Measurements from ENCODE around the gene ZNRF3. TPM values are rescaled to one million over a fixed set of nuclear protein-coding genes. Genes with fewer than 3 reads are reported as not detected.
"Not testable (repeated sequence)": the region's sequence is repeated elsewhere in the genome, so short reads cannot be mapped to it uniquely, and the experiment has no call there.

The ZNRF3 gene
- 2.6 and 3.2 TPM in 2 replicates for total RNA-seq

DNA sequence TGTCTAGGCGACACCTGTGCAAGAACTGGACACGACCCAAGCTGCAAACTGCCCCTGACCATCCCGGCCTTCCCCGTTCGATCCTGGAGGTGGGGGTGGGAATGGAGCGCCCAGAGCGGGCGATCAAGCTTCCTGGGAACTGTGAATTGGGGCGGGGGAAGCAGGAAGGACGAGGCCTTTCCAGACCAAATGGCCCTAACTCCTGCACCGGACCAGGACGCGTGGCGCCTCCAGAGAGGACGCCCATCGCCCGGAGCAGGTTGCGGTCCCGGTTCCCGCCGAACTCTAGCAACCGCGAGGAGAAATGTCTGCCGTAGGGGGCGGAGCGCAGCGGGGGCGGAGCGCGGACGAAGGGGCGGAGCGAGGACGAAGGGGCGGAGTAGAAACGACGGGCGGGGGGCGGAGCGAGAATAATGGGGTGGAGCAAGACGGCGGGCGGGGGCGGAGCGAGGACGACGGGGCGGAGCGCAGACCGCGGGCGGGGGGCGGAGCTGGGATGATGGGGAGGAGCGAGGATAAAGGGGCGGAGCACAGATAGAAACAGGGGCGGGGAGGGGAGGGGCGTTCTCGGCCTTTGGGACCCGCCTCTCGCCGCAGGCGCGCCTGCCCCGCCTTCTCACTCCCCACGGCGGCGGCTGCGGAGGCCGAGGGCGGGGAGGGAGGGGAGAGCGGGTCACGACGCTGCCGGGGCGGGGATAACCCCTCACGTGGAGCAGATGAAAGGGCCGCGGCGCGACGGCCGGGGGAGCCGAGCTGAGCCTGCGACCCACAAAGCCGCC lies at the start of gene ZNRF3:
TSS of gene ZNRF3 (plus strand) at position 695 of the 779 bp plus-strand sequence. CDS start 195 bp downstream, outside the sequence.
- peak; percentile 96 for DNase-seq

GRCh38 chr22:28835630-28836189 lies 47.7 kb upstream of the ZNRF3 start:
- DNase-seq, result no peak

DNA sequence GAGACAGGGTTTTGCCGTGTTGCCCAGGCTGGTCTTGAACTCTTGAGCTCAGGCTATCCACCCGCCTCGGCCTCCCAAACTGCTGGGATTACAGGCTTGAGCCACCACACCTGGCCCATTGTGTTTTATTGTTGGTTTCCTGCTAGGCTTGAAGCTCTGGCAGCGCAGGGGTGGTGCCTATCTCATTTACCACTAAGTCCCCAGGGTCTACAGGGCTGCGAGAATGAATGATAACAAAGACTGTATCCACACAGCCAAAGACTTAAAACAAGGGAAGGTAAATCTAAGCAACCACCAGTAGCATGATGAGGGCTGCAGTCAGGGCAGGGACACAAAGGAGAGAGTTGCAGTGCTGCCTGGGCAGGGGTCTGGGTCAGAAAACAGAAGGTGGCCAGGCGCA lies 45.7 kb upstream of the ZNRF3 start:
- no peak for DNase-seq

DNA sequence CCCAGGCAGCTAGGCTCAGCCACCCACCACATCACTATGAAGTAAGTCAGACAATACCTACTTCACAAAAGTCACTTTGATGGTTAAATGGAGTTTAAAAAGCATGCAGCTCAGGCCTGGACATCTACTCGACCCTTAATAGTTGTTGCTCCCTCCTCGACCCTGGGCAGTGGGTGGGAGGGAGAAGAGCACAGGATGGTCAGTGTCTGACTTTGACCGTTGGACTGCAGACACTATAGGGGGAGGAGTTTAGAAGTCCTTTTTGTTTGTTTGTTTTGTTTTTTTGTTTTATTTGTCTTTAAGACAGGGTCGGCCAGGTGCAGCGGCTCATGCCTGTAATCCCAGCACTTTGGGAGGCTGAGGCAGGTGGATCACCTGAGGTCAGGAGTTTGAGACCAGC lies 44.4 kb upstream of the ZNRF3 start:
- DNase-seq, result no peak

DNA sequence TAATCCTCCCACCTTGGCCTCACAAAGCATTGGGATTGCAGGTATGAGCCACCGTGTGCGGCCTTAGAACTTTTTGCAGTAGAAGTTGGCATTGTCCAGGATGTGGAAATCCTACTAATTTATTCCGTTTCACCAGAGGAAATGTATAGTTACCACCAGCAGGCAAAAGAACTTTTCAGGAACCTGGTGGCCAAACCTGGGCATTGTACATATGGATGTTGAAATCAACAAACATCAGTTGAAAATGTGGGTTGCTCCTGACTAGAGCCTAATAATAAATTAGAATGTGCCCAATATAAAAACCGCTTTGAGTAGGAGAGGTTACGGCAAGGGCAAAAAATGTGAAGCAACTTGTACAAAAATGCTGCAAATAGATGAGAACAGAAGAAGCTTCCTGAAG lies 42.3 kb upstream of the ZNRF3 start:
- DNase-seq, result no peak

DNA sequence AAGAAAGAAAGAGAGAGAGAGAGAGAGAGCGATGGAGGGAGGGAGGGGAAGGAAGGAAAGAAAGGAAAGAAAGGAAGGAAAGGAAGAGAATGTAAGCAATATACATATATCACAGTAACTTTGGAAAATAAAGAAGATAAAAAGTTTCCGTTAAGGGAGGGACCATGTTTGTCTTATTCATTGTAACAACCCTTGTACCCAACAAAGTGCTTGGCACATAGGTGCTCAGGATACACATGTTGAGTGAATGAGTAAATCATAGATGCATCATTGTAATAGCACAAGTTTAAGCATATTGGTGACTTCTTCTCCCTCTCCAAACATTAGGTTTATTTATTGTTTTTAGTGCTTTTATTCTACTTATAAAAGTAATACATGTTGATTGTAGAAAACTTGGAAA lies 39.7 kb upstream of the ZNRF3 start:
- DNase-seq, result no peak

GRCh38 chr22:28844277-28844676 lies 39.1 kb upstream of the ZNRF3 start:
- DNase-seq, result not testable (repeated sequence)

GRCh38 chr22:28846994-28847393 lies 36.4 kb upstream of the ZNRF3 start:
- no peak for DNase-seq

GRCh38 chr22:28855355-28856094 lies 27.8 kb upstream of the ZNRF3 start:
- DNase-seq, result peak; percentile 88

- DNase-seq, result no peak
Measured at GRCh38 chr22:28856095-28856455, 27.3 kb upstream of the ZNRF3 start.

GRCh38 chr22:28857288-28857687 lies 26.1 kb upstream of the ZNRF3 start:
- no peak for DNase-seq

DNA sequence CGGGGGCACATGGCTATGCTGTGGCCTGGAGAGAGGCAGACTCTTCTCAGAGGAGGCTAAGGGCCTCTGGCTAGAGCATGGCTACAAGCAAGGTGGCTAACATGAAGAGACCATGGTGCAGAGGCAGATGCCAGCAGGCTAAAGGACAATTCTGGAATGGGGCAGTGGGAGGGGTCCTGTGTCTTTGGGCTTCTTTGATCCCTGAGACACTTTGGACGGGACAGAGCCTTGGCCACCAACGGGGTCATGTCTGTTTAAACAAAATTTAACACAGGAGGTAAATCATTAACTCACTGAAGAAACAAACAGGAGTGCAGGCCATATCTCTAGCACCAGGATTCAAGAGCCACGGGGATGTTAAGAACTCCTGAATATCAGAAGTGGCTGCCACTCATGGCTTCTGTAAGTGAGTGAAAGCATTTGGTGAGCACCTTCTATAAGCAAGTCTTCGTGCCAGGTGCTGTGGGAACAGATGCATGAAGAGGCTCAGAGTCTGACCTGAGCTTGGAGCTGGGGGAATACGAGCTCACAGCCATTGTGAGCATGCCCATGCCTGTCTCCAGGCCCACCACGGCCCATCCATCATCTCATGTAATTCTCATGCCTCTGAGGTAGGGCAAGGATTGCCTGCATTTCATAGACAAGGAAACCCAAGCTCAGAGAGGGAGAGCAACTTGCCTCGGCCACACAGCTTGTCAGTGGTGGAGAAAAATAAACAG lies 18.3 kb upstream of the ZNRF3 start:
- DNase-seq, result no peak

GRCh38 chr22:28867191-28867590 lies 16.2 kb upstream of the ZNRF3 start:
- no peak for DNase-seq

GRCh38 chr22:28868389-28868788 lies 15.0 kb upstream of the ZNRF3 start:
- DNase-seq, result not testable (repeated sequence)

DNA sequence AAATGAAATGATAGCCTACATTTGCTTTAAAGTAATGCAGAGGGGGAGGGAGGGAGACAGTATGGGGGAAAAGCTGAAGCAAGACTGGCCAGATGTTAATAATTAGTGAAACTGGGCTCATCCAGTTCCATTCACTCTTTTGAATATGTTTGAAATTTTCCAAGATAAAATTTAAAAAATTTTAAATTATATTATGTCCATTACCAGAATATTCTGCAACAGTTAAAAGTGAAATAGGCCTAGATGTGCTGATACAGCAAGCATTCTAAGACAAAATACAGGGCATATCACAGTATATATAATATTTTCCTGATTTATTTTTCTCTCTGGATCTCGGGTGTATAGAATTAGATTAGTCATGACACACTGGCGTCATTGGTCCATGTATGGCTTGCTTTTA lies 13.6 kb upstream of the ZNRF3 start:
- no peak for DNase-seq

- DNase-seq, result no peak
Measured at GRCh38 chr22:28873183-28873963, 10.0 kb upstream of the ZNRF3 start.

DNA sequence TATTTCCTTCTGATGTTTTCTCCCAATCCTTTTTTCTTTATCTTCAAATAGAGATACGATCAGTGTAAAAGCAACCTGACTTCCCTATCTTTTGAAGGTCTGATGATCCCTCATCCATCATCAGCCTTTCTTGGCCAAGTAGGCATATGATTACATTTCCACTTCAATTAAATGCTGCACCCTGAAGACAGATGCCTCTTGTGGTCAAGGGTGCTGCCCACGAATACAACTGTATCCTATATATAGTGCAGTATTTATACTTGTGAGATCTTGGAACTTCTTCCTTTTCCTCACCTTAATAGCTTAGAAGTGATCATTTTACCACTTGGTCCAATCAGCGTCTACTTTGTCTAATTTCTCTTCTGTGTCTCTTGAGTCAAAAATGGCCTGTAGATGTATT lies 9.3 kb upstream of the ZNRF3 start:
- DNase-seq, result no peak

- no peak for DNase-seq
Measured at GRCh38 chr22:28874811-28875320, 8.5 kb upstream of the ZNRF3 start.

DNA sequence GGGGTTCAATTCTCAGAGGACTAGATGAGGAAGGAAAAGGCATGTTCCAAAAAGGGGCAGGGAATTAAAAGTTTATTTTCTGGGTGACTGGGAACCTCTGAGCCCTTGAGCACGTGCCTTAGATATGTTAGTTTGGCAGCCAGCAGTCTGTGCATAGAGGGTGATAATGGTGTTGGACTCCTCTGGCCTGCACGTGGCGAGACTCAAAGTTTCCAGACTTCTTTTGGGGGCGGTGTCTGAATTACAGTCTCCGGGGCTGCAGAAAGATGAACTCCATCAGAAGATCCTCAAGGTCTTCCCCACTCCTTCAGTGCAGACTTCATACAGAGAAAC lies 861 bp upstream of the ZNRF3 start:
- DNase-seq, result peak; percentile 40

DNA sequence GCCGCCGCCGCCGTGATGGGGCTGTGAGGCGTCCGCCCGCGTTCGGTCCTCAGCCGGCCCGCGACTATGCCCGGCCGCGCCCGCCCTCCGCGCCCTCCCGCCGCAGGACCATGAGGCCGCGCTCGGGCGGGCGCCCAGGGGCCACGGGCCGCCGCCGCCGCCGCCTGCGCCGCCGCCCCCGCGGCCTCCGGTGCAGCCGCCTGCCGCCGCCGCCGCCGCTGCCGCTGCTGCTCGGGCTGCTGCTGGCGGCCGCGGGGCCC lies 215 bp downstream of the ZNRF3 start:
- no peak for DNase-seq

GRCh38 chr22:28883917-28884746 lies 760 bp downstream of the ZNRF3 start:
- DNase-seq, result peak; percentile 60
